ENCODE data around the gene SERBP1.

GRCh38 chr1:67468066-67468718 lies 38.0 kb upstream of the SERBP1 start:
- TF ChIP-seq CTCF (conservative IDR thresholded peaks at IDR 0.05) (no peak), EZH2 (IDR thresholded peaks at IDR 0.05; ENCODE audit: low read depth) (no peak)
